SK-N-DZ (cell line): ENCODE results near the gene ZNF385C.

ENCODE experiments used
- DNase-seq: peaks from one replicate; pipeline ENCODE4 v3.0.0-alpha.2; 2015; ENCODE audit warnings: low spot score

ZNF385C gene

GRCh38 chr17:41989702-41990419 is 108.4 kb downstream of the ZNF385C start:
- DNase-seq = no peak

GRCh38 chr17:41988418-41988817 is 109.9 kb downstream of the ZNF385C start:
- DNase-seq = no peak

- no peak for DNase-seq
These were observed 110.6 kb downstream of the ZNF385C start for GRCh38 chr17:41987642-41988041.

GRCh38 chr17:41986634-41987033 is 111.6 kb downstream of the ZNF385C start:
- no peak for DNase-seq

GRCh38 chr17:41985919-41986318 is 112.4 kb downstream of the ZNF385C start:
- DNase-seq = no peak

- no peak for DNase-seq
These were observed 113.8 kb downstream of the ZNF385C start for GRCh38 chr17:41984454-41984853.

- no peak for DNase-seq
These were observed 116.1 kb downstream of the ZNF385C start for GRCh38 chr17:41982026-41982760.

- DNase-seq = no peak
These were observed 120.3 kb downstream of the ZNF385C start for GRCh38 chr17:41977991-41978390.

GRCh38 chr17:41976142-41976768 is 122.0 kb downstream of the ZNF385C start:
- DNase-seq = no peak
